HepG2 (cell line): ENCODE results near the gene TPST2. TPM values are rescaled to one million over a fixed set of nuclear protein-coding genes. Genes with fewer than 3 reads are reported as not detected.

Source experiments
- ATAC-seq: fragments of 200-7000 bp; cut with Tn5 transposase; 3 replicates; pipeline ENCODE4 v1.9.1; 2020; ENCODE audit warnings: mild to moderate bottlenecking, moderate library complexity
- BruUV-seq: library from RNA; stranded (reverse); fragments of 400-500 nt; replicated peaks from 2 replicates; lab custom pipeline; 2021; lab: Mats Ljungman, UMichigan
- CTCF ChIA-PET: fragments of 300-600 bp; formaldehyde crosslinking; extraction: SDS; loops from one replicate; lab custom pipeline; 2021; ENCODE audit warnings: low total read pairs, inconsistent platforms, low intra/inter-chr PET ratio; lab: Yijun Ruan, JAX
- POLR2A ChIA-PET: fragments of 350-600 bp; sonication (Branson Sonifier 250); formaldehyde crosslinking; loops from one replicate; lab custom pipeline; 2020; ENCODE audit warnings: antibody characterized with exemption, inconsistent platforms; lab: Yijun Ruan, JAX
- DNase-seq: peaks from one replicate; pipeline ENCODE4 v3.0.0-alpha.2; 2015; ENCODE audit warnings: low spot score
- FAIRE-seq: peaks from 3 replicates; lab custom pipeline; 2011; peaks lifted over from hg19 to GRCh38; lab: Jason Lieb, UNC
- H2AFZ ChIP-seq: one replicate; pipeline ENCODE4 v1.6.1; 2011; ENCODE audit warnings: low read length, inconsistent platforms
- H3K27ac ChIP-seq: fragments of 300-600 bp; 3 replicates; pipeline ENCODE4 v1.8.0; 2011; ENCODE audit warnings: mixed run types, mild to moderate bottlenecking, mixed read lengths, low read length, inconsistent platforms; ENCODE audit not compliant: insufficient read depth; ENCODE audit errors: extremely low read length
- H3K27me3 ChIP-seq, 2 experiments: fragments of 200-600 bp in 1 of 2; 2 replicates in 1 of 2; 3 replicates in 1 of 2; pipeline versions ENCODE4 v1.6.0 to v1.8.0; 2011; ENCODE audit warnings: low read length in 2 of 2, mild to moderate bottlenecking in 2 of 2, moderate library complexity in 2 of 2, inconsistent platforms in 1 of 2; ENCODE audit not compliant: insufficient read depth in 2 of 2, control insufficient read depth in 1 of 2
- H3K36me3 ChIP-seq, 2 experiments: fragments of 200-600 bp in 1 of 2; replicated peaks in 1 of 2; 2 replicates in 1 of 2; 3 replicates in 1 of 2; pipeline versions ENCODE4 v1.5.1 to v1.8.0; 2011; ENCODE audit warnings: low read length in 2 of 2, inconsistent platforms in 1 of 2; ENCODE audit not compliant: insufficient read depth in 2 of 2, control insufficient read depth in 1 of 2
- H3K4me1 ChIP-seq: 2 replicates; pipeline ENCODE4 v1.5.1; 2012; ENCODE audit warnings: low read length, inconsistent platforms; ENCODE audit not compliant: insufficient read depth
- H3K4me2 ChIP-seq: 2 replicates; pipeline ENCODE4 v1.6.0; 2011; ENCODE audit warnings: low read depth, low read length, inconsistent platforms
- H3K4me3 ChIP-seq, 3 experiments: fragments of 200-600 bp in 1 of 3; sonication (generic), shearing (Covaris generic) in 1 of 3; replicated peaks in 1 of 3; 2 replicates each; pipeline ENCODE4 v1.5.1; 2011 to 2016; ENCODE audit warnings: low read length in 3 of 3, inconsistent platforms in 2 of 3, low read depth in 2 of 3, mild to moderate bottlenecking in 2 of 3, control low read depth in 1 of 3, mixed read lengths in 1 of 3; ENCODE audit not compliant: insufficient read depth in 1 of 3
- H3K79me2 ChIP-seq: one replicate; pipeline ENCODE4 v1.6.1; 2011; ENCODE audit warnings: low read length, inconsistent platforms; ENCODE audit not compliant: insufficient read depth
- H3K9ac ChIP-seq: 2 replicates; pipeline ENCODE4 v1.6.0; 2011; ENCODE audit warnings: mild to moderate bottlenecking, low read depth, low read length, inconsistent platforms; ENCODE audit not compliant: insufficient read depth
- H3K9me3 ChIP-seq: 2 replicates; pipeline ENCODE4 v1.5.1; 2012; ENCODE audit warnings: mild to moderate bottlenecking, low read length
- H4K20me1 ChIP-seq: 2 replicates; pipeline ENCODE4 v1.6.0; 2011; ENCODE audit warnings: inconsistent platforms, mild to moderate bottlenecking, low read length, moderate library complexity; ENCODE audit not compliant: insufficient read depth
- CENPBD1 ChIP-seq: sonication (generic); formaldehyde crosslinking; IDR thresholded peaks from 2 replicates; pipeline ENCODE4 v1.8.0; 2022; ENCODE audit warnings: missing genetic modification reagents, low read depth, mild to moderate bottlenecking, borderline replicate concordance
- GATA4 ChIP-seq: sonication (generic); IDR thresholded peaks from 2 replicates; pipeline ENCODE4 v1.6.1; 2016; ENCODE audit warnings: antibody characterized with exemption, low read depth, borderline replicate concordance
- JARID2 ChIP-seq: sonication (generic); formaldehyde crosslinking; IDR thresholded peaks from 2 replicates; pipeline ENCODE4 v1.8.1; 2023; ENCODE audit warnings: missing genetic modification reagents, inconsistent platforms; ENCODE audit not compliant: insufficient replicate concordance
- MBD4 ChIP-seq: IDR thresholded peaks from 2 replicates; pipeline ENCODE4 v1.6.1; 2012; ENCODE audit warnings: low read length, inconsistent platforms, borderline replicate concordance
- NFE2 ChIP-seq: sonication (generic); formaldehyde crosslinking; IDR thresholded peaks from 2 replicates; pipeline ENCODE4 v1.4.0; 2020; ENCODE audit warnings: missing genetic modification reagents
- NFIB ChIP-seq: sonication (generic); formaldehyde crosslinking; IDR thresholded peaks from 2 replicates; pipeline ENCODE4 v1.9.0; 2021; ENCODE audit warnings: missing genetic modification reagents, mild to moderate bottlenecking, borderline replicate concordance
- PHF21A ChIP-seq: sonication (generic); formaldehyde crosslinking; IDR thresholded peaks from 2 replicates; pipeline ENCODE4 v1.5.0; 2020; ENCODE audit warnings: mild to moderate bottlenecking, missing genetic modification reagents
- PTBP1 ChIP-seq: fragments of 200-400 bp; formaldehyde crosslinking; IDR thresholded peaks from 2 replicates; pipeline ENCODE4 v1.6.1; 2018; ENCODE audit warnings: low read length, low read depth; ENCODE audit not compliant: poor library complexity, severe bottlenecking
- TMF1 ChIP-seq: sonication (generic); formaldehyde crosslinking; IDR thresholded peaks from 2 replicates; pipeline ENCODE4 v1.8.1; 2022; ENCODE audit warnings: low read depth, missing genetic modification reagents
- ZBTB2 ChIP-seq: sonication (generic); formaldehyde crosslinking; IDR thresholded peaks from 2 replicates; pipeline ENCODE4 v1.8.0; 2022; ENCODE audit warnings: low read depth, missing genetic modification reagents
- ZFP62 ChIP-seq: sonication (generic); formaldehyde crosslinking; IDR thresholded peaks from 2 replicates; pipeline ENCODE4 v1.4.0; 2020; ENCODE audit warnings: missing genetic modification reagents
- ZFYVE20 ChIP-seq: sonication (generic); formaldehyde crosslinking; IDR thresholded peaks from 2 replicates; pipeline ENCODE4 v1.8.0; 2023; ENCODE audit warnings: low read depth, mild to moderate bottlenecking, moderate library complexity, missing genetic modification reagents, borderline replicate concordance
- ZNF446 ChIP-seq: sonication (generic); formaldehyde crosslinking; IDR thresholded peaks from 2 replicates; pipeline ENCODE4 v1.5.0; 2020; ENCODE audit warnings: mild to moderate bottlenecking, missing genetic modification reagents
- ZNF530 ChIP-seq: sonication (generic); formaldehyde crosslinking; IDR thresholded peaks from 2 replicates; pipeline ENCODE4 v1.5.0; 2020; ENCODE audit warnings: low read depth, mild to moderate bottlenecking, missing genetic modification reagents
- ZNF749 ChIP-seq: sonication (generic); formaldehyde crosslinking; IDR thresholded peaks from 2 replicates; pipeline ENCODE4 v1.8.0; 2022; ENCODE audit warnings: mild to moderate bottlenecking, missing genetic modification reagents, moderate library complexity, borderline replicate concordance
- ZNF777 ChIP-seq: sonication (generic); formaldehyde crosslinking; IDR thresholded peaks from 2 replicates; pipeline ENCODE4 v1.4.0; 2020; ENCODE audit warnings: missing genetic modification reagents
- ZNF891 ChIP-seq: sonication (generic); formaldehyde crosslinking; IDR thresholded peaks from 2 replicates; pipeline ENCODE4 v1.5.0; 2020; ENCODE audit warnings: mild to moderate bottlenecking, missing genetic modification reagents
- WGBS: methylation state at CpG from one replicate; pipeline ENCODE4 v1.1.6; 2017; ENCODE audit warnings: low lambda C conversion rate; 5-methylcytosine and 5-hydroxymethylcytosine counted together
- in situ Hi-C: cut with HindIII; loops from 2 replicates; pipeline ENCODE4 v1.10.0; 2017; ENCODE audit warnings: low pct_unique_long_range_greater_than_20kb; ENCODE audit not compliant: extremely low pct_ligation_motif_present
- intact Hi-C: fragments of 100-400 bp; cut with micrococcal nuclease; formaldehyde crosslinking; loops from one replicate; pipeline ENCODE4 v1.10.0; 2022; ENCODE audit not compliant: unreplicated experiment
- polyA plus RNA-seq, 8 experiments: library from polyadenylated mRNA; depleted of rRNA in 3 of 8; stranded (reverse) in 7 of 8; unstranded in 1 of 8; fragments of >200 nt; fragmentation: Illumina TruSeq in 4 of 8; extraction: Trizol in 4 of 8; gene quantifications; 2 replicates each; pipeline versions ENCODE4 v1.2.1 to v1.2.3, GENCODE V29; 2011 to 2016; ENCODE audit warnings: low read depth in 4 of 8, missing spikeins in 1 of 8, mixed read lengths in 1 of 8; ENCODE audit not compliant: insufficient read depth in 1 of 8
- total RNA-seq, 5 experiments: library from RNA; depleted of rRNA; stranded (reverse); fragments of >200 nt; fragmentation: Illumina TruSeq; extraction: Trizol; gene quantifications; 2 replicates each; pipeline ENCODE4 v1.2.3, GENCODE V29; 2016; ENCODE audit warnings: low read depth in 1 of 5

Gene TPST2
- total and polyA plus RNA-seq, 2 of the 13 experiments (the other 11 are each of a cell fraction or from before 2014, with no cell fraction given): 15.2 to 23.8 TPM

- WGBS: no CpG with 5 or more reads among the region's 3 CpGs
- Histone ChIP-seq H3K36me3 (peaks cover 3 to 7% of the 10 kb centered on the region in 2 experiments; a peak in 3 of 5 replicates), H3K9me3 (no peaks in the 10 kb centered on the region), H3K79me2 (no peaks in the 10 kb centered on the region), H3K9ac (no peak overlapping the region), H4K20me1 (no peaks in the 10 kb centered on the region), H2AFZ (no peak overlapping the region), H3K4me1 (peaks cover 8% of the 10 kb centered on the region), H3K4me3 (no peak overlapping the region), H3K27ac (no peak overlapping the region), H3K4me2 (no peak overlapping the region), H3K27me3 (no peaks in the 10 kb centered on the region)
- no peak for DNase-seq
- no peak for FAIRE-seq
- in situ Hi-C loops: no loop called here
- no TSS peak for BruUV-seq
- no peak for ATAC-seq
- ChIA-PET POLR2A (no interaction called here), CTCF (no interaction called here)
- no peak for TF ChIP-seq PTBP1
- TF ChIP-seq JARID2 (CRISPR knock-in tag): no peak
- TF ChIP-seq ZFP62 (CRISPR knock-in tag): no peak
- TF ChIP-seq ZNF446: no peak
- intact Hi-C loops: no loop called here
Measured at GRCh38 chr22:26542831-26543230, 47.1 kb downstream of the TPST2 start.

- Histone ChIP-seq H3K4me1 (peaks cover 8% of the 10 kb centered on the region), H3K27me3 (no peaks in the 10 kb centered on the region), H3K36me3 (peaks cover 3 to 10% of the 10 kb centered on the region in 2 experiments; a peak in 3 of 5 replicates), H3K27ac (no peak overlapping the region), H3K4me2 (no peak overlapping the region), H4K20me1 (no peaks in the 10 kb centered on the region), H3K9ac (no peak overlapping the region), H3K79me2 (no peaks in the 10 kb centered on the region), H3K4me3 (no peak overlapping the region), H2AFZ (no peak overlapping the region), H3K9me3 (no peaks in the 10 kb centered on the region)
- no TSS peak for BruUV-seq
- DNase-seq (no peak), FAIRE-seq (no peak), ATAC-seq (no peak)
- WGBS: 97% methylated on average over 37 of the region's 47 CpGs
- POLR2A ChIA-PET: no interaction called here
- CTCF ChIA-PET: no interaction called here
- intact Hi-C loops (no loop called here), in situ Hi-C loops (no loop called here)
- no peak for TF ChIP-seq MBD4
- TF ChIP-seq ZFYVE20 (CRISPR knock-in tag): no peak
- no peak for TF ChIP-seq NFIB
- no peak for TF ChIP-seq ZBTB2 (CRISPR knock-in tag)
- TF ChIP-seq ZNF891 (CRISPR knock-in tag): no peak
- no peak for TF ChIP-seq CENPBD1 (CRISPR knock-in tag)
- TF ChIP-seq GATA4: no peak
- no peak for TF ChIP-seq NFE2 (CRISPR knock-in tag)
- no peak for TF ChIP-seq ZNF530 (CRISPR knock-in tag)
- TF ChIP-seq ZNF777: no peak
- TF ChIP-seq PHF21A (CRISPR knock-in tag): no peak
- TF ChIP-seq TMF1 (CRISPR knock-in tag): no peak
- no peak for TF ChIP-seq ZNF749 (CRISPR knock-in tag)
Measured at GRCh38 chr22:26541167-26541819, 48.6 kb downstream of the TPST2 start.
